ENCODE measurements around the gene SF1. TPM values are rescaled to one million over a fixed set of nuclear protein-coding genes. Genes with fewer than 3 reads are reported as not detected.

Gene SF1
- total RNA-seq, 2 donors from 2014 or later, result 150 to 470 TPM

DNA sequence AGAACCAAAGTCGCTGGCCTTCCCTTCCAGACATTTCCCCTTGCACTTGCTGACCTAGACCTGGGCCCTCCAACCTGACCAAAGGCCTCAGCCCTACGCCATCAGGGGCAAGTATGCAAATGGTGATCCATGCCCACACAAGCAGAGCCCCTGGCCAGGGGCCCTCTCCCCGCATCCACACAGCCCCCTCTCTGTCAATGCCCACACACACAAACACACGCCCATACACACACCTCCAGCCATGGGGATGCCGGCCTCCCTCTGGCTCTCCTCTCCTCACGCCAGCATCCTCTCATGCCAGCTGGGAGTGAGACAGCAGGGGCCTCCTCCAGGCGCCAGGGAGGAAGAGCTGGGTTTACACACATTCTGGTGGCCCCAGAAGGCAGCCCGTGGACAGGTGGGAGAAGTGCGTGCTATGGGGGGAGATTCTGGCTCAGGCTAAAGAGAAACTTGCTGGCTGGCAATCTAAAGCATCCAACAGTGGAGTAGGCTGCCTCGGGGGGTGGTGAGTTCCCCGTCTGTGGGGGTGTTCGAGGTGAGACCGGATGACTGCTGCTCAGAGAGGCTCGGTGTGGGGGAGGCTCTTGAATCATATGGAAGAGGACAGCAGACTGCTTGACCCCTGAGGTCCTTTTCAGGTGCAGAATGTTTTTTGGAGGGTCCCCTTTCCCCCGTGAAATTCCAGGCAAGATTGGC, 60.1 kb downstream of the SF1 start:
- no peak for TF ChIP-seq POLR2A (IDR thresholded peaks at IDR 0.05)
- TF ChIP-seq, protein P1, sequence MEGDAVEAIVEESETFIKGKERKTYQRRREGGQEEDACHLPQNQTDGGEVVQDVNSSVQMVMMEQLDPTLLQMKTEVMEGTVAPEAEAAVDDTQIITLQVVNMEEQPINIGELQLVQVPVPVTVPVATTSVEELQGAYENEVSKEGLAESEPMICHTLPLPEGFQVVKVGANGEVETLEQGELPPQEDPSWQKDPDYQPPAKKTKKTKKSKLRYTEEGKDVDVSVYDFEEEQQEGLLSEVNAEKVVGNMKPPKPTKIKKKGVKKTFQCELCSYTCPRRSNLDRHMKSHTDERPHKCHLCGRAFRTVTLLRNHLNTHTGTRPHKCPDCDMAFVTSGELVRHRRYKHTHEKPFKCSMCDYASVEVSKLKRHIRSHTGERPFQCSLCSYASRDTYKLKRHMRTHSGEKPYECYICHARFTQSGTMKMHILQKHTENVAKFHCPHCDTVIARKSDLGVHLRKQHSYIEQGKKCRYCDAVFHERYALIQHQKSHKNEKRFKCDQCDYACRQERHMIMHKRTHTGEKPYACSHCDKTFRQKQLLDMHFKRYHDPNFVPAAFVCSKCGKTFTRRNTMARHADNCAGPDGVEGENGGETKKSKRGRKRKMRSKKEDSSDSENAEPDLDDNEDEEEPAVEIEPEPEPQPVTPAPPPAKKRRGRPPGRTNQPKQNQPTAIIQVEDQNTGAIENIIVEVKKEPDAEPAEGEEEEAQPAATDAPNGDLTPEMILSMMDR (IDR thresholded peaks at IDR 0.05), result no peak
- intact Hi-C loops (cut with DNase I), result no loop called here
- Histone ChIP-seq H3K9me3 (no peaks in the 10 kb centered on the region), H3K4me1 (peaks cover 3% of the 10 kb centered on the region), H3K27me3 (peaks cover 0 to 26% of the 10 kb centered on the region in 2 donors), H3K27ac (no peak overlapping the region), H3K4me3 (no peak overlapping the region), H3K36me3 (replicated peaks in 1 of 2; ENCODE audit: insufficient read depth in 1 of 2, low read depth in 2 of 2) (no peaks in the 10 kb centered on the region)
- DNase-seq (no peak), ATAC-seq (no peak)
- WGBS, 2 donors, result 73 to 77% methylated on average over 15 of the region's 15 CpGs

DNA sequence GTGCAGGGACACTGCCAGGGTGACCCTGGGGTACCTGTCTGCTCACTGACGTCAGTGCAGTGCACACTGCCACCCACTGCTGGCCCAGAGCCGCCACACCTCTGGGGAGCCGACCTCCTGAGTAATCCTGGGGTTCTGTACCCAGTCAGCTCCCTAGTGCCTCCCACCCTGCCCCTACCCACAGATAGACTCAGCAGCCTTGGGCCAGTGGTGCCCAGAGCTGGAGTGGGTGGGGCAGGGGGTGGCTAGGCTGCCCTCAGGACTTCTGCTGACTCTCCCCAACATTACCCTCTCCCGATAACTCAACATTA, 61.1 kb downstream of the SF1 start:
- 63 to 84% methylated on average over 3 to 4 of the region's 4 CpGs for WGBS, 2 donors
- ATAC-seq (no peak), DNase-seq (no peak)
- intact Hi-C loops (cut with DNase I), result no loop called here
- TF ChIP-seq, protein P1 (IDR thresholded peaks at IDR 0.05), result no peak
- TF ChIP-seq POLR2A (IDR thresholded peaks at IDR 0.05), result no peak
- Histone ChIP-seq H3K4me1 (peaks cover 12% of the 10 kb centered on the region), H3K9me3 (no peaks in the 10 kb centered on the region), H3K27me3 (peaks cover 0 to 36% of the 10 kb centered on the region in 2 donors), H3K4me3 (no peak overlapping the region), H3K36me3 (replicated peaks in 1 of 2; ENCODE audit: insufficient read depth in 1 of 2, low read depth in 2 of 2) (no peaks in the 10 kb centered on the region), H3K27ac (no peak overlapping the region)

DNA sequence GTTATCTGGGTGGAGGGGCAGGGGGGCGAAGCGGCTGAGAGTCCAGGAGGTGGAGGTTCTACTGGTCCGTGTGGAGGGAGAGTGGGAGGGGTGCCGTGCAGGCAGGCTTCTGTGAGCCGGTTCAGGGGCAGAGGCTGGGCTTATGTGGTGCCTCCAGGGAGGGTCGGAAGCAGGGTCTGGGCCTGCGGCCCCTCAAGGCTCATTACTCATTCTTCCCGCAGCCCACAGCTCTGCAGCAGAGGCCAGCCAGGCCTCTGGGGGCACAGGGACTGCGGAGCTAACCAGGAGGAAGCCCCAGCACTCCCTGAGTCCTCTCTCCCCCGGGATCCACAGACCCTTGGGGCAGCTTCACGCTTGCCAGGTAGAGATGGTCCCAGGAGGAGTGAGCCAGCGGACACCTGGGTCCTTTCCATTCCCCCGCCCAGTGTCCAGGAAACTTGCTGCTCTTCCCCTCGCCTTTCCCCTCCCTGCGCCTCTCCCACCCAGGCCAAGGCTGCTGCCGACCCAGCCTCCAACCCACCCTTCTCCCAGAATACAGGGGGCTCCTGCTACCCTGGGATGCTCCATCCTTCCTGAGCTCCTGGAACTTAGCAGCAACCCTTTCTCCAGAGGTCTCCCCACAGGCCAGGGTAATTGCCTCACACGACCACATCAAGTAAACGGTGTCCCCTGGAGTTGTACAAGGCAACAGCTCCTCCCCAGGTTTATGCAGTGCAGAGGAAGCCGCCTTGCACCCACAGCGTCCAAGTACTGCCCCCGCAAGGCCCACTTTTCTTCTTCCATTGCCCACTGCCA, 61.7 kb downstream of the SF1 start:
- intact Hi-C loops (cut with DNase I), result no loop called here
- no peak overlapping the region for H3K4me3 ChIP-seq
- H3K27me3 ChIP-seq, result peaks cover 0 to 37% of the 10 kb centered on the region in 2 donors
- H3K27ac ChIP-seq, result no peak overlapping the region
- no peaks in the 10 kb centered on the region for H3K36me3 ChIP-seq (replicated peaks in 1 of 2; ENCODE audit: insufficient read depth in 1 of 2, low read depth in 2 of 2)
- ATAC-seq, result no peak
- peaks cover 13% of the 10 kb centered on the region for H3K4me1 ChIP-seq
- 41 to 46% methylated on average over 13 to 21 of the region's 21 CpGs for WGBS, 2 donors
- DNase-seq, result no peak
- H3K9me3 ChIP-seq, result no peaks in the 10 kb centered on the region
- TF ChIP-seq, protein P1 (IDR thresholded peaks at IDR 0.05), result no peak

DNA sequence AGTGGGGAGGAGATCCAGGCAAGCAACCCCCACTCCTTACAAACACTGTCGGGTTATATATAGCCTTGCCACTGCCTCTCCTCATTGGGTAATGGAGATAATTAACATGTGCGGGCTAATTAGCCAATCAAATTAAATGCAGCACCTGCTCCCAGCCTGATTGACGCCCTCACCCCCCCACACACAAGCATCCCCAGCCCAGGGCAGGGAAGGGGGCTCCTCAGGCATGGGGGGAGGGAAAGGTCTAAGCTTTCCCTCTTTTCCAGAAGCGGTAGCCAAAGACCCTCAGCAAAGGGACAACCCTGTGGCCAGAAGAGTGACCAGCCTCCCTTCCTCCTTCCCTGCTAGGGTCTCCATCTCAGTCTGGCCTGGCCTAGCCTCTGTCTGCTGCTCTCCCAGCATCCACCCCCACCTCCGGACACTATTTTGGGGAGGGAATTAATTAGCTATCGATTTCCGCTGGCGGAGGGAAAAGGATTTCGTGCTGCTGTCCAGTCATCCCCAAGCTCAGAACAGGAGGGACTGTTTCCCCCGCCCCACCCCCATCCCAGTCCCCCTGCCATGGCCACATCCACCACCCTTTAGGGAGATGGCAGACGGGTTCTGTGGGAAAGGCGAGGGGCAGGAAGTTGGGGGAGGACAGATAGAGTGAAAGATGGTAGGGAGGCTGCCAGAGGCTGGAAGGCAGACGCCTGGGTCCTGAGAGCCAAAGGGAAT, 62.4 kb downstream of the SF1 start:
- Histone ChIP-seq H3K27me3 (peaks cover 0 to 44% of the 10 kb centered on the region in 2 donors), H3K9me3 (no peaks in the 10 kb centered on the region), H3K4me3 (no peak overlapping the region), H3K4me1 (peaks cover 13% of the 10 kb centered on the region), H3K27ac (no peak overlapping the region), H3K36me3 (replicated peaks in 1 of 2; ENCODE audit: insufficient read depth in 1 of 2, low read depth in 2 of 2) (no peaks in the 10 kb centered on the region)
- no peak for ATAC-seq
- DNase-seq, result no peak
- TF ChIP-seq, protein P1 (IDR thresholded peaks at IDR 0.05), result no peak
- TF ChIP-seq POLR2A (IDR thresholded peaks at IDR 0.05), result no peak
- 31 to 43% methylated on average over 10 to 13 of the region's 13 CpGs for WGBS, 2 donors
- intact Hi-C loops (cut with DNase I), result no loop called here
